Kidney epithelial cell (primary cell): Measurements from ENCODE around the gene STPG2. TPM values are rescaled to one million over a fixed set of nuclear protein-coding genes. Genes with fewer than 3 reads are reported as not detected.

ENCODE experiments used
- DNase-seq: peaks from one replicate; pipeline ENCODE4 v3.0.0-alpha.2; 2010; ENCODE audit warnings: low read depth
- H3K27me3 ChIP-seq: 2 replicates; pipeline ENCODE4 v1.6.0; 2011; ENCODE audit warnings: low read length; ENCODE audit not compliant: control insufficient read depth, insufficient read depth
- H3K36me3 ChIP-seq: 2 replicates; pipeline ENCODE4 v1.5.1; 2011; ENCODE audit warnings: low read length; ENCODE audit not compliant: control insufficient read depth, insufficient read depth
- H3K4me3 ChIP-seq: 2 replicates; pipeline ENCODE4 v1.5.1; 2011; ENCODE audit warnings: low read depth, mild to moderate bottlenecking, control low read depth, low read length
- total RNA-seq: library from RNA; depleted of rRNA; stranded (reverse); fragments of >200 nt; gene quantifications from 2 replicates; pipeline ENCODE4 v1.2.3, GENCODE V29; 2015
- TF ChIP-seq, protein P1 (sequence below): IDR thresholded peaks from 2 replicates; pipeline ENCODE4 v1.5.1; 2011; ENCODE audit warnings: mild to moderate bottlenecking, moderate library complexity, low read length, control low read depth, inconsistent platforms; ENCODE audit not compliant: insufficient read depth, poor library complexity, severe bottlenecking

Gene STPG2
- total RNA-seq, 1 donor from 2014 or later, result not detected

DNA sequence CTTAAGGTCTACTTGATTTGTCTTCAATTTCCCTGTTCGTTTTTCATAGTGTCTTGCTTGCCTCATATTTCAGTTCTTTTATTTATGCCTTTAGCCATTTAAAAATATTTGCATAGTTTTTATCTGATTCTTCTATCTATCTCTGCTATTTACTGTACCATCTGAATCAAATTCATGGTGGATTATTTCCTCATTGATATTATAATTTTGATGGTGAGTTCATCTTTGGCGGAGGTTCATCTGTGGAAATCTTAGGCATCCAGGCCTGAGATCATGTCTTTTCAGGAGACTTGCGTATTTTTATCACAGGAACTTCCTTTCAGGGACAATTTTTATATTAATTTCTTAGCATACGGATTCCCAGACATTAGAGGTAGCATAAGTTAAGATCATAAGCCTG is 275.2 kb downstream of the STPG2 start:
- H3K27me3 ChIP-seq, result no peaks in the 10 kb centered on the region
- H3K4me3 ChIP-seq, result no peak overlapping the region
- no peaks in the 10 kb centered on the region for H3K36me3 ChIP-seq
- no peak for DNase-seq
- TF ChIP-seq, protein P1, sequence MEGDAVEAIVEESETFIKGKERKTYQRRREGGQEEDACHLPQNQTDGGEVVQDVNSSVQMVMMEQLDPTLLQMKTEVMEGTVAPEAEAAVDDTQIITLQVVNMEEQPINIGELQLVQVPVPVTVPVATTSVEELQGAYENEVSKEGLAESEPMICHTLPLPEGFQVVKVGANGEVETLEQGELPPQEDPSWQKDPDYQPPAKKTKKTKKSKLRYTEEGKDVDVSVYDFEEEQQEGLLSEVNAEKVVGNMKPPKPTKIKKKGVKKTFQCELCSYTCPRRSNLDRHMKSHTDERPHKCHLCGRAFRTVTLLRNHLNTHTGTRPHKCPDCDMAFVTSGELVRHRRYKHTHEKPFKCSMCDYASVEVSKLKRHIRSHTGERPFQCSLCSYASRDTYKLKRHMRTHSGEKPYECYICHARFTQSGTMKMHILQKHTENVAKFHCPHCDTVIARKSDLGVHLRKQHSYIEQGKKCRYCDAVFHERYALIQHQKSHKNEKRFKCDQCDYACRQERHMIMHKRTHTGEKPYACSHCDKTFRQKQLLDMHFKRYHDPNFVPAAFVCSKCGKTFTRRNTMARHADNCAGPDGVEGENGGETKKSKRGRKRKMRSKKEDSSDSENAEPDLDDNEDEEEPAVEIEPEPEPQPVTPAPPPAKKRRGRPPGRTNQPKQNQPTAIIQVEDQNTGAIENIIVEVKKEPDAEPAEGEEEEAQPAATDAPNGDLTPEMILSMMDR, result no peak

DNA sequence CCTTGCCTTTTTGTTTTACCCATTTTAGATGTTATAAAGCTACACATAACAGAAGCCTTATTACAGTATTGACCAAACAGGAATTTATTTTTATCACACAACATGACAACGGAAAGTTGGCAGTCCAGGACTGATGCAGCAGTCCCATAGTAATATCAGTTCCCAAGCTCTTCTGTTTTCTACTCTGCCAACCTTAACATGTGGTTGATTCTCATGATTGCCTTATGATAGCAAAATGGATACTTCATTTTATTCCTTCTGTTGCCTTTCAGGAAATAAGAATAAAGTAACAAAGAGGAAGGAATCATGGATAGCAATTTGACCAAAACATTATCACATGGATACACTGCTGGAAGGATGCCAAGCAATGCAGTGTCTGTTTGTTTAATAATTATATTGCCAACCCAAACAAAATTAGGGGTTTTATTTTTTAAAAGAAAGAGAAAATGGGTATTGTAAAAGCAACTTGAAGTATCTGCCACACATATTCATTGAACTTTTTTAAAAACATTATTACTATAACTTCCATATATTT is 275.7 kb downstream of the STPG2 start:
- Histone ChIP-seq H3K4me3 (no peak overlapping the region), H3K27me3 (no peaks in the 10 kb centered on the region), H3K36me3 (no peaks in the 10 kb centered on the region)
- DNase-seq, result no peak
- TF ChIP-seq, protein P1, result no peak

DNA sequence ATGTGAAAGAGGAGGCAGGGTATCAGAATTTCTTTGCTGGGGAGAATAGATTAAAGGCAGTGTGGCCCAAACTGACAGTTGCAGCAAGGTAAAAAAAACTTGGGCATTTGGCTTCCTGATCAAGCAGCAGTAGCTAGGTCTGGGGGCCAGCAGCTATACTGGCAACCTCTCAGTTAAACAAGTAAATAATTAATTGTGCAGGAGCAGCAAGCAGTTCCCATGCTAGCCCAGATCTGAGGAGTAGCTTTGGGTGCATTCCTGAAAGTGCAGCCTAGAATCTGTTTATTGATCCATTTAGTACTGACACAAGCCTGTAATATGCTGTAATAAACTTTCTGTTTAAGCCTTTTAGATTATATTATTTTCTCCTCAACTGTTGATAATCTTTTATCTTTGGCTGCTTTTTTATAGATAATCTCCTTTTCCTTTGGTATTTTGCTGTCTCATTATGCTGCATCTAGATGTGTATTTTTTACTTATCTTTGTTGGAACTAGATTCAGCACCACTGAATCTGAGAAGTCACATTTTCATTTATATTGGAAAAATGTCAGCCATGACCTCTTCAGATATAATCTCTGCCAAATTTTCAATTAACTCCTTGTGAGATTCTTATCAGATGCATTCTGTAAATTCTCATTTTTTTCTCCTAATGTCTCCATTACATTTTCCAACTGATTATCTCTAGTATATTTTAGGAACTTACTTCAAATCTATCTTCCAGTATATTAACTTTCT is 276.3 kb downstream of the STPG2 start:
- Histone ChIP-seq H3K4me3 (no peak overlapping the region), H3K36me3 (no peaks in the 10 kb centered on the region), H3K27me3 (no peaks in the 10 kb centered on the region)
- TF ChIP-seq, protein P1, result no peak
- DNase-seq, result peak; percentile 2

DNA sequence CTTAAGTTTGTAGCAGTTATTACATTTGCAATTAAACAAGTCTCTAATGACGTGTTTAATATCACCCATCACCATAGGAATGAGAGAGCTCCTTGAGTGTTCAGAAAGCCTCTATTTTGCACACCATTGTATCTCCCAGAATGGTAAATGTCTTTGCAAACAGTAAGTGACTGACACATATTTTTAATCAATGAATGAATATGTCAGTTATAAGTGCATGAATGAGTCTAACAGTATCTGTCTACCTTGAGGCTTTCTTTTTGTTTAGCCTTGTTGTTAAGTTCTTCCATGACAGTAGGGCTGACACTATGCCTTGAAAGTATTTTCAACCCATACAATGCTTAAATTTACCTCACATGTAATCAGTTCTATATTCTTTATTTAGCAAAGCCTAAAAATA is 292.2 kb downstream of the STPG2 start:
- TF ChIP-seq, protein P1, result no peak
- no peak overlapping the region for H3K4me3 ChIP-seq
- no peaks in the 10 kb centered on the region for H3K36me3 ChIP-seq
- H3K27me3 ChIP-seq, result no peaks in the 10 kb centered on the region
- DNase-seq, result no peak

- TF ChIP-seq, protein P1, result no peak
- no peak overlapping the region for H3K4me3 ChIP-seq
- H3K27me3 ChIP-seq, result no peaks in the 10 kb centered on the region
- no peaks in the 10 kb centered on the region for H3K36me3 ChIP-seq
- no peak for DNase-seq
These were observed 297.5 kb downstream of the STPG2 start for GRCh38 chr4:97845758-97846157.

DNA sequence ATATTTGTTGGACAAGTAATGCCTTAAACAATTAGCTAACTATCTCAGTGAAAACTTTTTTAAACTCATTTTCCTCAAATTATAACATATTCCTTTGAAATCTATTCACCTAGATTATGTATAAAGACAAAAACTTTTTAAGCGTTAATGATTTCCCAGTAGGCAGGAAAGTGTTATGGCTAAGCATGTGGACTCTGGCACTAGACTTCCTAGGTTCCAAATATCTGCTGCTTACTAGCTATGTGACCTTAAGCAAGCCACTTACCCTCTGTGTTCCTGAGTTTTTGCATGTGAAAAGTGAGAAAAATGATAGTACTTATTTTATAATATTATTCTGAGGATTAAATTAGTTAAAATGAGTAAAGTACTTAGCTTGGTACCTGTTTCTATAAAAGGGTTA is 301.8 kb downstream of the STPG2 start:
- TF ChIP-seq, protein P1, result no peak
- DNase-seq, result no peak
- Histone ChIP-seq H3K4me3 (no peak overlapping the region), H3K27me3 (no peaks in the 10 kb centered on the region), H3K36me3 (no peaks in the 10 kb centered on the region)
